ENCODE measurements around the gene LDLRAD3.

The LDLRAD3 gene

GRCh38 chr11:36146437-36146836 is 202.6 kb downstream of the LDLRAD3 start:
- no peak for DNase-seq

GRCh38 chr11:36147491-36147890 is 203.6 kb downstream of the LDLRAD3 start:
- DNase-seq, result no peak

GRCh38 chr11:36148701-36149100 is 204.8 kb downstream of the LDLRAD3 start:
- no peak for DNase-seq

- DNase-seq, result peak; percentile 74 to 85
These were observed 205.8 kb downstream of the LDLRAD3 start for GRCh38 chr11:36149538-36150242.

- DNase-seq, result no peak
These were observed 207.1 kb downstream of the LDLRAD3 start for GRCh38 chr11:36150986-36151385.

GRCh38 chr11:36151933-36152580 is 208.2 kb downstream of the LDLRAD3 start:
- DNase-seq, result no peak

- DNase-seq, result no peak
These were observed 209.7 kb downstream of the LDLRAD3 start for GRCh38 chr11:36153551-36153950.

GRCh38 chr11:36155124-36155561 is 211.3 kb downstream of the LDLRAD3 start:
- no peak for DNase-seq

- DNase-seq, result no peak
These were observed 211.9 kb downstream of the LDLRAD3 start for GRCh38 chr11:36155770-36156160.

- no peak for DNase-seq
These were observed 212.4 kb downstream of the LDLRAD3 start for GRCh38 chr11:36156161-36156816.

GRCh38 chr11:36156817-36157519 is 213.1 kb downstream of the LDLRAD3 start:
- DNase-seq, result no peak

- no peak for DNase-seq
These were observed 216.2 kb downstream of the LDLRAD3 start for GRCh38 chr11:36160091-36160490.

- DNase-seq, result no peak
These were observed 217.7 kb downstream of the LDLRAD3 start for GRCh38 chr11:36161572-36161971.

- no peak for DNase-seq
These were observed 218.4 kb downstream of the LDLRAD3 start for GRCh38 chr11:36162006-36162882.

GRCh38 chr11:36162883-36163434 is 219.1 kb downstream of the LDLRAD3 start:
- no peak for DNase-seq

- DNase-seq, result no peak
These were observed 220.8 kb downstream of the LDLRAD3 start for GRCh38 chr11:36164506-36165250.

- DNase-seq, result no peak
These were observed 221.9 kb downstream of the LDLRAD3 start for GRCh38 chr11:36165621-36166397.

GRCh38 chr11:36167073-36167472 is 223.2 kb downstream of the LDLRAD3 start:
- no peak for DNase-seq

- no peak for DNase-seq
These were observed 223.9 kb downstream of the LDLRAD3 start for GRCh38 chr11:36167729-36168128.

GRCh38 chr11:36177836-36178235 is 234.0 kb downstream of the LDLRAD3 start:
- peak; percentile 45 to 59 for DNase-seq
